Right ventricle myocardium inferior (tissue), 1 donor: ENCODE results near the gene TSKU. TPM values are rescaled to one million over a fixed set of nuclear protein-coding genes. Genes with fewer than 3 reads are reported as not detected.
"Not testable (repeated sequence)": the region's sequence is repeated elsewhere in the genome, so short reads cannot be mapped to it uniquely, and the experiment has no call there.

Experiments
- ATAC-seq: fragments of 200-7000 bp; cut with Tn5 transposase; one replicate; pipeline ENCODE4 v1.9.1; 2020; ENCODE audit warnings: mild to moderate bottlenecking, moderate library complexity
- DNase-seq: peaks from one replicate; pipeline ENCODE4 v3.0.0; 2021; ENCODE audit errors: missing footprints
- intact Hi-C: fragments of 100-400 bp; cut with DNase I; formaldehyde crosslinking; loops from one replicate; pipeline ENCODE4 v1.11.0; 2022
- total RNA-seq: library from RNA; stranded (reverse); fragmentation: NEBNext Ultra II Directional; extraction: Animal tissue kit (Norgen Biotek cat#: 25700); gene quantifications from one replicate; pipeline ENCODE4 v1.2.1, GENCODE V29; 2021
- donor health status: DM: no; HTN: yes; CAD: no; lungs with severe emphysema.

Gene TSKU
- total RNA-seq, 1 donor from 2014 or later = 16.2 TPM

GRCh38 chr11:76806608-76807205 is 23.6 kb downstream of the TSKU start:
- intact Hi-C loops = loop anchor here (10.0 kb wide), 1 partner anchor 288 kb away; no protein-coding TSS in a partner anchor
- ATAC-seq = no peak
- no peak for DNase-seq

GRCh38 chr11:76807206-76807875 is 24.2 kb downstream of the TSKU start:
- ATAC-seq (peak; percentile 82), DNase-seq (peak; percentile 93)
- intact Hi-C loops = loop anchor here (10.0 kb wide), 1 partner anchor 287 kb away; no protein-coding TSS in a partner anchor

GRCh38 chr11:76808171-76808570 is 25.0 kb downstream of the TSKU start:
- no peak for DNase-seq
- no peak for ATAC-seq
- intact Hi-C loops = loop anchor here (10.0 kb wide), 1 partner anchor 287 kb away; no protein-coding TSS in a partner anchor

GRCh38 chr11:76808996-76809395 is 25.8 kb downstream of the TSKU start:
- no peak for ATAC-seq
- intact Hi-C loops = loop anchor here (1.0 to 10.0 kb wide), 2 partner anchors 108 to 286 kb away; no protein-coding TSS in a partner anchor
- no peak for DNase-seq

- intact Hi-C loops = loop anchor here (2.0 kb wide), 1 partner anchor 28 kb away; no protein-coding TSS in a partner anchor
- DNase-seq (no peak), ATAC-seq (no peak)
Measured at GRCh38 chr11:76810151-76810853, 27.1 kb downstream of the TSKU start.

GRCh38 chr11:76811259-76811658 is 28.1 kb downstream of the TSKU start:
- DNase-seq (no peak), ATAC-seq (no peak)
- intact Hi-C loops = loop anchor here (2.0 kb wide), 1 partner anchor 28 kb away; no protein-coding TSS in a partner anchor

- DNase-seq = no peak
- intact Hi-C loops = no loop called here
- ATAC-seq = no peak
Measured at GRCh38 chr11:76814414-76814813, 31.3 kb downstream of the TSKU start.

- ATAC-seq, DNase-seq, intact Hi-C loops: not testable (repeated sequence)
Measured at GRCh38 chr11:76815678-76816077, 32.5 kb downstream of the TSKU start.

GRCh38 chr11:76820184-76820566 is 37.0 kb downstream of the TSKU start:
- DNase-seq (no peak), ATAC-seq (no peak)
- intact Hi-C loops = no loop called here

- intact Hi-C loops, ATAC-seq, DNase-seq: not testable (repeated sequence)
Measured at GRCh38 chr11:76821396-76821795, 38.2 kb downstream of the TSKU start.

- DNase-seq (no peak), ATAC-seq (no peak)
- intact Hi-C loops = no loop called here
Measured at GRCh38 chr11:76822406-76822805, 39.2 kb downstream of the TSKU start.

GRCh38 chr11:76823481-76824028 is 40.4 kb downstream of the TSKU start:
- intact Hi-C loops = no loop called here
- ATAC-seq (peak; percentile 71), DNase-seq (no peak)

- intact Hi-C loops = no loop called here
- DNase-seq (no peak), ATAC-seq (peak; percentile 50)
Measured at GRCh38 chr11:76824083-76824939, 41.2 kb downstream of the TSKU start.

GRCh38 chr11:76824980-76825725 is 42.0 kb downstream of the TSKU start:
- DNase-seq (no peak), ATAC-seq (no peak)
- intact Hi-C loops = no loop called here

GRCh38 chr11:76825726-76826396 is 42.7 kb downstream of the TSKU start:
- no peak for DNase-seq

GRCh38 chr11:76826508-76826907 is 43.4 kb downstream of the TSKU start:
- ATAC-seq, intact Hi-C loops, DNase-seq: not testable (repeated sequence)

More at GRCh38 chr11:76825726-76826396, 42.7 kb downstream of the TSKU start:
- intact Hi-C loops = no loop called here
- ATAC-seq = peak; percentile 16

- DNase-seq, ATAC-seq, intact Hi-C loops: not testable (repeated sequence)
Measured at GRCh38 chr11:76827005-76827404, 43.8 kb downstream of the TSKU start.
